Endothelial cell of umbilical vein (primary cell): ENCODE results near the gene C14orf180. TPM values are rescaled to one million over a fixed set of nuclear protein-coding genes. Genes with fewer than 3 reads are reported as not detected.

ENCODE experiments used
- BruUV-seq: library from RNA; stranded (reverse); fragments of 400-500 nt; replicated peaks from 2 replicates; lab custom pipeline; 2021; lab: Mats Ljungman, UMichigan
- CTCF ChIA-PET: fragments of 300-600, 350-600 bp; sonication (Branson Sonifier 250); formaldehyde crosslinking; loops from one replicate; lab custom pipeline; 2021; ENCODE audit warnings: antibody characterized with exemption, inconsistent platforms; lab: Charles Lee
- POLR2A ChIA-PET: fragments of 300-600, 350-600 bp; sonication (Branson Sonifier 250); formaldehyde crosslinking; loops from one replicate; lab custom pipeline; 2021; ENCODE audit warnings: antibody characterized with exemption, inconsistent platforms; lab: Charles Lee
- DNase-seq: peaks from one replicate; pipeline ENCODE4 v3.0.0-alpha.2; 2011; ENCODE audit warnings: low read depth, low spot score
- FAIRE-seq: peaks from 2 replicates; lab custom pipeline; 2011; peaks lifted over from hg19 to GRCh38; lab: Jason Lieb, UNC
- H2AFZ ChIP-seq: 2 replicates; pipeline ENCODE4 v1.6.0; 2012; ENCODE audit warnings: low read depth, low read length, control low read depth, inconsistent platforms
- H3K27ac ChIP-seq: 2 replicates; pipeline ENCODE4 v1.5.1; 2011; ENCODE audit warnings: low read depth, mild to moderate bottlenecking, control low read depth, low read length, moderate library complexity; ENCODE audit not compliant: insufficient read depth
- H3K27me3 ChIP-seq, 2 experiments: 2 replicates each; pipeline versions ENCODE4 v1.6.0 to v1.6.1; 2011; ENCODE audit warnings: low read length in 2 of 2, mixed read lengths in 1 of 2; ENCODE audit not compliant: control insufficient read depth in 2 of 2, insufficient read depth in 2 of 2
- H3K36me3 ChIP-seq, 2 experiments: 2 replicates in 1 of 2; 3 replicates in 1 of 2; pipeline ENCODE4 v1.5.1; 2011; ENCODE audit warnings: low read length in 2 of 2, mild to moderate bottlenecking in 1 of 2, moderate library complexity in 1 of 2; ENCODE audit not compliant: control insufficient read depth in 2 of 2, insufficient read depth in 2 of 2; ENCODE audit errors: extremely low read depth in 1 of 2
- H3K4me1 ChIP-seq: 3 replicates; pipeline ENCODE4 v1.5.1; 2011; ENCODE audit warnings: mild to moderate bottlenecking, low read length; ENCODE audit not compliant: control insufficient read depth, insufficient read depth; ENCODE audit errors: extremely low read depth
- H3K4me2 ChIP-seq: 2 replicates; pipeline ENCODE4 v1.6.1; 2011; ENCODE audit warnings: low read length, control low read depth, mixed read lengths; ENCODE audit not compliant: insufficient read depth
- H3K4me3 ChIP-seq, 3 experiments: fragments of 200-600 bp in 1 of 3; sonication (generic), shearing (Covaris generic) in 1 of 3; replicated peaks in 1 of 3; 2 replicates each; pipeline ENCODE4 v1.5.1; 2011 to 2016; ENCODE audit warnings: control low read depth in 3 of 3, low read length in 3 of 3, mild to moderate bottlenecking in 2 of 3, inconsistent platforms in 1 of 3, low read depth in 1 of 3, moderate library complexity in 1 of 3; ENCODE audit not compliant: insufficient read depth in 1 of 3
- H3K79me2 ChIP-seq: 2 replicates; pipeline ENCODE4 v1.6.0; 2012; ENCODE audit warnings: low read length, inconsistent platforms; ENCODE audit not compliant: control insufficient read depth, insufficient read depth
- H3K9ac ChIP-seq: replicated peaks from 2 replicates; pipeline ENCODE3; 2011; ENCODE audit warnings: low read length, control low read depth; ENCODE audit not compliant: insufficient read depth; ENCODE audit errors: extremely low read depth
- H3K9me1 ChIP-seq: replicated peaks from 3 replicates; pipeline ENCODE4 v1.6.0; 2011; ENCODE audit warnings: mild to moderate bottlenecking, low read length; ENCODE audit not compliant: control insufficient read depth, insufficient read depth; ENCODE audit errors: extremely low read depth
- H3K9me3 ChIP-seq: replicated peaks from 2 replicates; pipeline ENCODE4 v1.5.1; 2012; ENCODE audit warnings: low read length, inconsistent platforms; ENCODE audit not compliant: control insufficient read depth, insufficient read depth
- H4K20me1 ChIP-seq: replicated peaks from 2 replicates; pipeline ENCODE3; 2011; ENCODE audit warnings: mild to moderate bottlenecking, low read length; ENCODE audit not compliant: control insufficient read depth, insufficient read depth; ENCODE audit errors: extremely low read depth
- EZH2 ChIP-seq: IDR thresholded peaks from 2 replicates; pipeline ENCODE4 v1.6.1; 2012; ENCODE audit warnings: borderline replicate concordance, low read depth, mild to moderate bottlenecking, moderate library complexity, low read length, inconsistent platforms; ENCODE audit not compliant: severe bottlenecking
- FOS ChIP-seq: IDR thresholded peaks from 2 replicates; pipeline ENCODE4 v1.6.1; 2011; ENCODE audit warnings: mild to moderate bottlenecking, low read length, moderate library complexity, borderline replicate concordance; ENCODE audit not compliant: insufficient read depth
- GATA2 ChIP-seq: IDR thresholded peaks from 2 replicates; pipeline ENCODE4 v1.7.0; 2011; ENCODE audit warnings: low read depth, mild to moderate bottlenecking, moderate library complexity, mixed read lengths, low read length; ENCODE audit not compliant: insufficient read length, insufficient read depth
- JUN ChIP-seq: IDR thresholded peaks from 2 replicates; pipeline ENCODE4 v1.6.1; 2011; ENCODE audit warnings: borderline replicate concordance, low read depth; ENCODE audit not compliant: insufficient read length, insufficient read depth
- MAX ChIP-seq: IDR thresholded peaks from 2 replicates; pipeline ENCODE4 v1.6.1; 2011; ENCODE audit not compliant: insufficient read depth, insufficient read length
- MYC ChIP-seq: IDR thresholded peaks from one replicate; pipeline ENCODE4 v1.6.1; 2011; ENCODE audit warnings: mild to moderate bottlenecking, low read depth, low read length
- POLR2A ChIP-seq: IDR thresholded peaks from 2 replicates; pipeline ENCODE4 v1.6.1; 2012; ENCODE audit warnings: low read depth, mild to moderate bottlenecking, control low read depth, low read length
- POLR2AphosphoS5 ChIP-seq: IDR thresholded peaks from 2 replicates; pipeline ENCODE4 v1.6.1; 2012; ENCODE audit warnings: low read depth, mild to moderate bottlenecking, control low read depth, low read length, moderate library complexity; ENCODE audit not compliant: insufficient read depth
- dilution Hi-C: fragments of 300-500 bp; cut with MboI; formaldehyde crosslinking; loops from one replicate; pipeline ENCODE4 v1.15.0; 2019; ENCODE audit warnings: low sequenced_read_pairs; ENCODE audit not compliant: extremely low pct_ligation_motif_present
- intact Hi-C: fragments of 100-400 bp; cut with micrococcal nuclease; formaldehyde crosslinking; loops from one replicate; pipeline ENCODE4 v1.10.0; 2022
- polyA plus RNA-seq, 4 experiments: library from polyadenylated mRNA; depleted of rRNA in 3 of 4; stranded (reverse) in 3 of 4; unstranded in 1 of 4; fragments of >200 nt; gene quantifications; 2 replicates each; pipeline versions ENCODE4 v1.2.1 to v1.2.3, GENCODE V29; 2011 to 2012; ENCODE audit warnings: missing spikeins in 1 of 4
- total RNA-seq: library from RNA; stranded (reverse); gene quantifications from 2 replicates; pipeline ENCODE4 v1.2.3, GENCODE V29; 2021
- TF ChIP-seq, protein P1 (sequence below), 2 donors: IDR thresholded peaks; 1 replicate in 1 of 2; 2 replicates in 1 of 2; pipeline ENCODE4 v1.5.1; 2011; ENCODE audit warnings: low read length in 2 of 2, mild to moderate bottlenecking in 2 of 2, moderate library complexity in 2 of 2, control low read depth in 1 of 2, inconsistent platforms in 1 of 2, low read depth in 1 of 2; ENCODE audit not compliant: insufficient read depth in 1 of 2; ENCODE audit errors: extremely low read depth in 1 of 2

The C14orf180 gene
- total and polyA plus RNA-seq, 2 donors (not counting 3 experiments of a cell fraction or from before 2014, with no cell fraction given): not detected

- no peak overlapping the region for H2AFZ ChIP-seq
- H3K27me3 ChIP-seq: no peaks in the 10 kb centered on the region
- H3K4me3 ChIP-seq: no peak overlapping the region
- H3K9ac ChIP-seq: no peak overlapping the region
- DNase-seq (no peak), FAIRE-seq (no peak)
- no peak overlapping the region for H3K4me2 ChIP-seq
- H3K79me2 ChIP-seq: no peaks in the 10 kb centered on the region
- TF ChIP-seq MYC (no peak), POLR2AphosphoS5 (no peak), GATA2 (no peak), MAX (no peak), FOS (no peak), POLR2A (no peak), JUN (no peak), EZH2 (no peak)
- TF ChIP-seq, protein P1, sequence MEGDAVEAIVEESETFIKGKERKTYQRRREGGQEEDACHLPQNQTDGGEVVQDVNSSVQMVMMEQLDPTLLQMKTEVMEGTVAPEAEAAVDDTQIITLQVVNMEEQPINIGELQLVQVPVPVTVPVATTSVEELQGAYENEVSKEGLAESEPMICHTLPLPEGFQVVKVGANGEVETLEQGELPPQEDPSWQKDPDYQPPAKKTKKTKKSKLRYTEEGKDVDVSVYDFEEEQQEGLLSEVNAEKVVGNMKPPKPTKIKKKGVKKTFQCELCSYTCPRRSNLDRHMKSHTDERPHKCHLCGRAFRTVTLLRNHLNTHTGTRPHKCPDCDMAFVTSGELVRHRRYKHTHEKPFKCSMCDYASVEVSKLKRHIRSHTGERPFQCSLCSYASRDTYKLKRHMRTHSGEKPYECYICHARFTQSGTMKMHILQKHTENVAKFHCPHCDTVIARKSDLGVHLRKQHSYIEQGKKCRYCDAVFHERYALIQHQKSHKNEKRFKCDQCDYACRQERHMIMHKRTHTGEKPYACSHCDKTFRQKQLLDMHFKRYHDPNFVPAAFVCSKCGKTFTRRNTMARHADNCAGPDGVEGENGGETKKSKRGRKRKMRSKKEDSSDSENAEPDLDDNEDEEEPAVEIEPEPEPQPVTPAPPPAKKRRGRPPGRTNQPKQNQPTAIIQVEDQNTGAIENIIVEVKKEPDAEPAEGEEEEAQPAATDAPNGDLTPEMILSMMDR (IDR thresholded peaks at IDR 0.05; ENCODE audit: extremely low read depth in 1 of 2, insufficient read depth in 1 of 2, low read depth in 1 of 2, low read length in 2 of 2): no peak
- H3K36me3 ChIP-seq: no peaks in the 10 kb centered on the region
- H3K4me1 ChIP-seq: no peaks in the 10 kb centered on the region
- dilution Hi-C loops (no loop called here), intact Hi-C loops (no loop called here)
- ChIA-PET POLR2A (no interaction called here), CTCF (no interaction called here)
- H3K9me3 ChIP-seq: no peaks in the 10 kb centered on the region
- BruUV-seq: no TSS peak
- H4K20me1 ChIP-seq: no peaks in the 10 kb centered on the region
- no peaks in the 10 kb centered on the region for H3K9me1 ChIP-seq
- no peak overlapping the region for H3K27ac ChIP-seq
Observed at GRCh38 chr14:104596927-104597351, 17.4 kb downstream of the C14orf180 start.
